Raji (cell line): ENCODE results near the gene WWC1.

ENCODE experiments used
- POLR2A ChIP-seq: IDR thresholded peaks from 2 replicates; pipeline ENCODE4 v1.6.1; 2011; ENCODE audit warnings: low read depth, low read length, control low read depth; ENCODE audit not compliant: insufficient read depth

WWC1 gene

DNA sequence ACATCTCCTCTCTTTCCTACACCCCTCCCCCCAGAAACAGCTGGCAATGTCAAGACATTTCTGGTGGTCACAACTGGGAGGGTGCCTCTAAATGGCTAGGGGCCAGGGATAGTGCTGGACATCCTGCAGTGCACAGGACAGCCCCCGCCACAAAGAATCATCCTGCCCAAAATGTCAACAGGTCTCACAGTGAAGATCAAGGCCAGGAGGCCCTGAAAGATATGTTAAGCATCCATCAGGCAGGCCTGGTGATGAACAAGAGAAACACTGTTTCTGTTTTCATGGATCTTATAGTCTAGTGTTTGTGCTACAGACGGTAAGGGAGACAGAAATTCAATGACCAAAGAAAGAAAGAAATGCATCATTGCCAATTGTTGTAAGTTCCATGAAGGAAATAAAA, 45.9 kb downstream of the WWC1 start:
- no peak for TF ChIP-seq POLR2A

DNA sequence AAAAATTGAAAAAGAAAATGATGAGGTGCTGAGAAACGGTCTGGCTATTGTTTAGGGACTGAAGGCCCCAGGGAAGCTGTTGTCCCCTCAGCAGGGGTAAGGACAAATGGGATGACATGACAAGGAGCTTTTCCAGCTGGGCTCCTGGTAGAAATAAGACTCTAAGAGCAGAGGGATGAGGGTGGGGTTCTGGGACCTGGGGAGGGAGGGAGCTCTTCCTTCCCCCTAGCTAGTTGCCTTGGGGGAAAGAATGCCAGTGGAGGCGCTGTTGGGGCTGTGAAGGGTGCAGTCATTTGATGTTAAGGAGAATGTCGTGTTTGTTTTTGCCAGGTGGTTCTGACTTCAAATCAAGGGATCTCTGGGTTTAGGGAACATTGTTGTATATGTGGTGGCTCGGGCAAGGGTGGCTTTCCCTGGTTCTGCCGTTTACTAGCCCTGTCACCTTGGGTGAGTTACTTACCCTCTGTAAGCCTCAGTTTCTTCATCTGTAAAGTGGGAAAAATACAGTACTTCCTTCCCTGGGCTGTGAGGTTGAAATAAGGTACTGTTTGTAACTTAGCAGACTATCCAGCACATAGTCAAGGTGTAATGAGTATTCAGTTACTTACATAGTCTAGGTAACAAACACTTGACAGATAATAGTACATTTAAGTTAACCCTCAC, 47.8 kb downstream of the WWC1 start:
- TF ChIP-seq POLR2A: no peak

DNA sequence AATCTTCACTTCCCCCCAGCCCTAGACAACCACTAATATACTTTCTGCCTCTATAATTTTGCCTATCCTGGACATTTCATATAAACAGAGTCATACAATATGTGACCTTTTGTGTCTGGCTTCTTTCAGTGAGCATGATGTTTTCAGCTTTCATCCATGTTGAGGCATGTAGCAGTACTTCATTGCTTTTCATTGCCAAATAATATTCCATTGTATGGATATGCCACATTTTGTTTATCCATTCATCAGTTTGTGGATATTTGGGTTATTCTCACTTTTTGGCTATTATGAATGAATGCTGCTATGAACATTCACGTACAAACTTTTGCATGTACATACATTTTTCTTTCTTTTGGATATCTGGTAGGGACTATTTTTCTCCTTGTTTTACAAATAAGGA, 49.0 kb downstream of the WWC1 start:
- no peak for TF ChIP-seq POLR2A

DNA sequence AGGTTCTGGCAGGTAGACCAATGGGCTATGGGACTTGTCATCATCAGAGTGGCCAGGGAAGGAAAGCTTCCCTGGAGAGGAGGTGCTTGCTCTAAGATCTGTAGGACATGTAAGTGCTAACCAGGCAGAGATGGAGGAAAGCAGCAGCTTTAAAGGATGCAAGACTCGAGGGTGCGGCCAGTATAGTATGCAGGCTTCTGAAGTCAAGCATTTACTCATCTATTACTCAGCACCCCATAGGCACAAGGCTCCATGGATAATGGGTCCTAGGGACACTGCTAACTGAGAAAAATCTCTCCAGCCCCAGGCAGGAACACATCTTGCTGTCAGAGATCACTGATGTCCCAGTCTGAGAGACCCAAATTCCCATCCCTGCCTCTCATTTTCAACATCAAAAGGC, 49.7 kb downstream of the WWC1 start:
- no peak for TF ChIP-seq POLR2A

DNA sequence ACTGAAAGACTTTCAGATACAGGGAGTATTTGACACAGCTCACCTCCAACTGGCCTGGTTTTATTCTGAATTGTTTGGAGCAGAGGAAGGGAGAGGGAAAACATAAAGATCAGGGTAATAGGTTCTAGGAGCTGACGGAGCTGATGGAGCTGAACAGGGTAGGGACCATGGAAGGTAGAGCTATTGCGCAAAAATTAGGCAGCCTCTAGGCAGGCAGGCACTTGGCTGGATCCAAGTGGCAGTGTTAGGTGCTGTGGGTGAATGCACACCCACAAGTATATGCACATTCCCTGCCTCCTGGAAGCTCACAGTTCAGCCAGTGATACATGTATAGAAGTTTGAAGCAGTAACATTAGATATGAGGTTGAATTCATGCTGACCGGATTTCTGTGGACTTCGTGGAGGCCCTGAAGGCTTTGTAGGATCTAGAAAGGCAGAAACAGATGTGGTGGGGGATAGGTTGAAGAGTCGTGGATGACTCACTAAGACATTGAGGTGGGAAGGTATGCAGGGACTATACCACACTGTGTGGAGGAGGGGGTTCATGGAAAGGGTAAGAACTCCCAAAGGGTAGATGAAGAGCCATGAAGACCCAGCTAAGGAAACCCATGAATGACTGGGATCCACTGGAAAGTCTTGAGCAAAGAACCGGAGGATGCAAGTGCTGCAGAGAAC, 50.8 kb downstream of the WWC1 start:
- TF ChIP-seq POLR2A: no peak

DNA sequence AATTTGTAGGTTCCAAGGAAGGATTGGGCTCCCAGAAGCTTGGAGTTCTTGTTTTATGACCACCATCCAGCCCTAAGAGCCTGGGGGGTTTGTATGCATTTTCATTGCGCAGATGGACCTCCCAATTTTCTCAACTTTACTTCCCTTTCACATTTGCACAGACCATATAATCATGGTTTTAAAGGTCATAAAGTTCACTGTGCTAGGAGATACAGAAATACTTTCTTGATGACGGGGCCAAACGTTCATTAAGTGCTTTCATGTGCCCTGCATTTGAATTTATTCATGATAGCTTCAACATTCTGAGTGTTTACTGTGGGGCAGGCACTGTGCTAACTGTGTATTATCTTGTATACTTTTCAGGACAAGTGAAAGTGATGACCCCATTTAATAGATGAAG, 51.5 kb downstream of the WWC1 start:
- TF ChIP-seq POLR2A: no peak

DNA sequence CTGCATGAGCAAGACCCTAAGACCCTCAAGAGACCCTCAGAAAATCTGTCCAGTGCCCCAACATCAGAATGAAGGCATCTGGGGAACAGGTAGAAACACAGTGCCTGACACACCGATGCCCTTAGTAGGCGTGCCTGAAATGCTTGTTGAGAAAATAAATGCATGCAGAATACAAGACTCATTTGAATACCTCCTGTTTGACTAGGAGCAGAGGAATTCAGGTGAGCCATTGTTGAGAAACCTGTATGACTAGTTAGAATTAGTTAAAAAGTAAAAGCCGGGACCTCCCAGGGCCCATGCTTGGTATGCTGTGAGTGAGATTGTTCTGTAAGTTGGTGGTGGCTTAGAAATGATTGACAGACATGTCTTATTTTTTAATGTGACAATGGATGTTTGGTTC, 55.0 kb downstream of the WWC1 start:
- no peak for TF ChIP-seq POLR2A

DNA sequence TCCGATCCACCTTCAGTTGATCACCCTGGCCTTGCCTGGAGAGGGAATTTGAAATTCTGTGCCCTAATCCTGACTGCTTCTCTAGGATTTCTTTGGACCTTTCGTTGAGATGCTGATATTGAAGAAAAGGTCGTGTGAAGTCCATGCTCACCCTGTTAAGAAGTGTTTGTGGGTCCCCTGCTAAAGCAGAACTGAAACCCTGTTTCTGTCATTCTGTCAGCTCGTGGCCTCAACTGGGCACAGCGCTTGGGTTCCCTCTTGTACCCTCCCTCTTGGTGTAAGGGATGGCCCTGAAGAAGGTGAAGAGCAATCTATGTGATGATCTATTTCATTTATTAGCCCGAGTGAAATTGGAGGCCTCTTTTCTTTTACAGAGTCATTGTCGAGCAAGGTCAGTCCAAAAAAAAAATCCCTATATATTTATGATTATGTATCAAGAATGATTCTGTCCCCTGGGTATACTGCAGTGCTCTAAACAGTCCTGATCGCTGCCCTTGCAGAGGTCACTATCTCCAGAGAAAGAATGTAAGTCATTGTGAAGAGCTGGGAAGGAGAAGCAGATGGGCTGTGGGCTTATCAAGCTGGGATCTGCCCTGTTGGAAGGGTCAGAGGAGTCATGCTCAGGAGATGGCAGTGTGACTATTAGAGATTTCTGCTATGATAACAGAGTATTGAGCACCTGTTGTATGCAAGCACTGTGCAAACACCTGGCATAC, 56.1 kb downstream of the WWC1 start:
- no peak for TF ChIP-seq POLR2A

DNA sequence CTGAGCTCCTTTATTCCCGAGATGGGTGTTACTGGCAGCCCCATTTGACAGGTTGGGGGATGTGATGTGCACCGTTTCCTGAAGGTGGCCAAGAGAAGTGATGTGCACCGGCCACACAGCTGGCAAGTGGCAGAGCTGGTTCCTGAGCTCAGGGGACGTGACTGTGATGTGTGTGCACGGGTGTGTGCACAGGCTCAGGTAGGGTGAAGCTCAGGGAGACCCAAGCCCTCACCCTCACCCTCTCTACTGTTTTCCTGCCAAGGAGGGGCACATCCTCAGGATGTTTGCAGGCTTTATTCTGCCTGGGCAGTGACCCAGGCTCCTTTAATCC, 56.6 kb downstream of the WWC1 start:
- no peak for TF ChIP-seq POLR2A

DNA sequence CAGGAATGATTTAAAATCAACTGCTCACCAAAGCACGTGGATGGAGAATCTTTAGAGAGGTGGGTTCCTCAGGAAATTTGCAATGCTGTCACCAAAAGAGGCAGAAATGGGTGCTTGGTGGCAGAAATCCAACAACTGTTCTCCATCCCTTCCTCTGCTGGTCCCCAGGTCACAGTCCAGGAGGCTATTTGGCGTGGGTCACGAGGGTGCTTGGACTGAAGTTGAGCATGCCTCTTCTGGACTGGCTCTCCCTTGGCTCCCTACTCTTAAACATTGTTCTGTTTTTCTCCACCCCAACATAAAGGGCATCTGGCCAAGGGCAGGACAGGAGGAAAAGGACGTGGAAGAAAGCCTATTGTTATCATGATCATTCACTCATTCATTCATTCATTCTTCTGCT, 58.9 kb downstream of the WWC1 start:
- no peak for TF ChIP-seq POLR2A

DNA sequence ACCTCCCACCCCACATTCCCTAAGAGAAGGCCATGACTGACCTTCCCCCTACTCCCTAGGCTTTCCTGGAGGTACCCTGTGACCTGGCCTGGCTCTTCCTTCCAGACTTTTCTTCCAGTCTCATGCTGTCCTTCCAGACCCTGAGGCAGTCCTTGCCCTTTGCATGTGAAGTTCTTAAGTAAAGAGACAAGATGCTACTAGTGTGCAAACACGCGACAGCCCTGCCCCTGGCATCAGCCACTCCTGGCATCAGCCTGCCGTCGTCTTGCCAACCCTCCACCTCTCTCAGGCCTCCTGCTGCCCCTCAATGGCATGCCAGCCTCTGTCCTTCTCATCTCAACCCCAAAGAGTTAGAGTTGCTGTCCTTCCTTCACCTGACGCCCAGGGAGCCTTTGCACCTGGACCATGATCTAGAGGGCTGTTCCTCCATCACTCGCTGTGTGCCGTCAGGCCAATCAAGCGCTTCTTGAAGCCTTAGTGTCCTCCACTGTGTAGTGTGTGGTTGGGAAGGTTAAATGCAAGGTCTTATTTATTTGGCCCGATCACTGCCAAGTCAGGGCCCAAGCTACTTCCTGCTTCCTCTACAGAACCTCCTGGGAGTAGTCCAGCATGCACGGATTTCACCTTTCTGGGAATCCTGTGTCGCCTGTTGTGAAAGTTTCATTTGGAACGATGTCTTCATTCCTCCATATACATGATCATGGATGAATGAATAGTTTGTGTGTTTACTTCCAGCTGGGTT, 61.9 kb downstream of the WWC1 start:
- no peak for TF ChIP-seq POLR2A

DNA sequence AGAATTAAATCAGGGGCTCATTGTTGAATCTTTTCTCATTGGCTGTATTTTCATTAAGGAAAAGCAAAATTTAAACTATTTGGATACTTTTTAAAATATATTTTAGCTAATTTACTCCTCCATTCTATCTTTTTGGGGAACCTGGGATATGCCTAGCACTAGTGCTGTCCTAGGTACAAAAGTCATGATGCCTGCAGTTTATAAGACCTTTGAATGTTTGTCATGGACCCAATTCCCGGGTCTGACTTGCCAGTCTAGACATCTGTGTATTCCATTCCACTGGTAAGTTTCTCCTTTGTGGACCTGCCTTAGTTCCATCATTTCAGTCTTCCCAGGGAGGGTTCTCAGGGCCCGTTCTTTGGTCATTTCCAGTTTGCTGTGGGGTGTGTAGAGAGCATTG, 63.0 kb downstream of the WWC1 start:
- no peak for TF ChIP-seq POLR2A

DNA sequence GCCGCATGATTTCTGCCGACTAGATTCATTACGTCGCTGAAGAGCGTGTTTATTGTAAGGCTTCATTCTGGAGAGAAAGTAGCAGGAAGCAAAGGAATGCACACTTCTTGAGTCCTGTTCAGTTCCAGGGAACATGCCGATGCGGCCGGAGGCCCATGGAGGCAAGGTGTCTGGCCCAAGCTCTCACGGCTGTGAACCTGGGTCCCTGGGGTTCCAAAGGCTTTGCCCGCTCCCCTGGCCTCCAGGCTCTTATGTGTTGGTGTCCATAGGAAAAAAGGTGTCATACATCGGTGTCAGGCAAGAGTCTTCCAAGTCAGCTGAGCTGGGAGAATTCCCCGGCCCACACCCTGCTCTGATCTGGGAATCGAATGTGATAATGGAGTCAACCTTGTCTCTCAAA, 64.7 kb downstream of the WWC1 start:
- TF ChIP-seq POLR2A: no peak

DNA sequence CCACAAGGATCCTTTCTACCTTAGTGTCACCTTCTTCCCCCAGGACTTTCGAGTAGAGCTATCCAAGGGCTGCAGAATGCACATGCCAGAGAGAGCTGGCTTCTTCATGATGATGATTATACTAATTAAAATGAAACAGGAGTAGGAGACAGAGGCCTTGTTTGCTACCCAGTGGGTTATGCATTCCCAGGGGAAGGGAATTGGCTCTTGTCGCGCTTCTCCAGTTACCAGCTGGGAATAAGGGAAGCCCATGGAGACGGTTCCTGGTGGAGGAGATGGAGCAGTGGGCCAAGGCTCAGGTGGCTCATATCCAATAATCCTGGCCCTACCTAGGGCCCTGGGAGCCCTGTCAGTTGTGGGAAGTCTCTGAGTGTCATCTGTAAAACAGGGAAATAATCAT, 65.1 kb downstream of the WWC1 start:
- TF ChIP-seq POLR2A: no peak

DNA sequence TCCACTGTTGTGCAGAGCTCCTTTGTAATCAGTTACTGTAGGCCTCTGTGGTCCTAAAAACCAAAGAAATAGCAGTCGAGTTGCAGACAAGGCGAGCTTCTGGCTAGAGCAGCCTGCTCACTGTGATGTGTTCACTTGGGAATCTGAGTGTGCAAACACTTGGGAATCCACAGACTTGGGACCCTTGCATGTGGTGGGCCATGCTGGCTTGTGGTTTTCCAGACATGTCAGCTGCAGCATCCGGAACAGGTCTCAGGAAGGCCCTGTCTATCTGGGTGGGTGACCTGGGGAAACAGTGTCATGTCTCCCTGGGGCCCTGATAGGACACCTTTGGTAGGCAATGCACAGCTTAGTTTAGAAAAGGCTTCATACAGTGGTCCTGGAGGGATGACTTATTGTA, 66.4 kb downstream of the WWC1 start:
- no peak for TF ChIP-seq POLR2A
